Measurements from ENCODE around the gene PRSS38.

Gene PRSS38

GRCh38 chr1:227774821-227775661 is 40.4 kb upstream of the PRSS38 start:
- H3K4me3 ChIP-seq (replicated peaks; ENCODE audit: insufficient read depth, low read length), result no peak overlapping the region
- H3K27me3 ChIP-seq (ENCODE audit: insufficient read depth, poor library complexity, severe bottlenecking), result no peaks in the 10 kb centered on the region
- DNase-seq (ENCODE audit: low read depth in 1 of 2, low spot score in 1 of 2), result no peak
- no peak overlapping the region for H3K27ac ChIP-seq (replicated peaks)
- TF ChIP-seq GABPA (IDR thresholded peaks at IDR 0.05; ENCODE audit: low read depth), result no peak
- TF ChIP-seq REST (IDR thresholded peaks at IDR 0.05; ENCODE audit: insufficient replicate concordance, low read depth), result no peak
- no peak for TF ChIP-seq CTCF (IDR thresholded peaks at IDR 0.05; ENCODE audit: insufficient read depth, low read length)
- no peak for TF ChIP-seq POLR2AphosphoS5 (IDR thresholded peaks at IDR 0.05; ENCODE audit: low read depth)

DNA sequence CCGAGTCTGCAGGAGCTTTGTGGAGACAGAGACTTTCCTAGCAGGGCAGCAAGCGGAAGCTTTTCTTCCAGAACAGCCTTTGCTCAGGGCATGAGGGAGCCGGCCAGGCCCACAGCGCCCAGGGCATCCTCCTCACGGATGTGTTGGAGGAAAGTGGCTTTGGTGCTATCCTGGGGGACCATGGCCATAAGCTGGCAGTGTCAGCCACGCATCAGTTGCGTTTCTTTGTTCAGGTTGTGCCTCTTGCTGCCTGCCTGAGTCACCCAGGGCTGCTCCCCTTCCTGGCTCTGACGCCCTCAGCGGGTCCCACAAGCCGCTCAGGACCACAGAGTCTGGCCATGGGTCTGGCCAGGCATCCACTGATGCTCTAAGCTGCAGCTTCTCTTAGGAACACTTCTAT is 39.6 kb upstream of the PRSS38 start:
- DNase-seq (ENCODE audit: low read depth in 1 of 2, low spot score in 1 of 2), result no peak
- no peaks in the 10 kb centered on the region for H3K27me3 ChIP-seq (ENCODE audit: insufficient read depth, poor library complexity, severe bottlenecking)
- no peak overlapping the region for H3K27ac ChIP-seq (replicated peaks)
- no peak overlapping the region for H3K4me3 ChIP-seq (replicated peaks; ENCODE audit: insufficient read depth, low read length)
- TF ChIP-seq CTCF (IDR thresholded peaks at IDR 0.05; ENCODE audit: insufficient read depth, low read length) (no peak), GABPA (IDR thresholded peaks at IDR 0.05; ENCODE audit: low read depth) (no peak), REST (IDR thresholded peaks at IDR 0.05; ENCODE audit: insufficient replicate concordance, low read depth) (no peak), POLR2AphosphoS5 (IDR thresholded peaks at IDR 0.05; ENCODE audit: low read depth) (no peak), SPI1 (IDR thresholded peaks at IDR 0.05; ENCODE audit: borderline replicate concordance, low read depth) (no peak)

DNA sequence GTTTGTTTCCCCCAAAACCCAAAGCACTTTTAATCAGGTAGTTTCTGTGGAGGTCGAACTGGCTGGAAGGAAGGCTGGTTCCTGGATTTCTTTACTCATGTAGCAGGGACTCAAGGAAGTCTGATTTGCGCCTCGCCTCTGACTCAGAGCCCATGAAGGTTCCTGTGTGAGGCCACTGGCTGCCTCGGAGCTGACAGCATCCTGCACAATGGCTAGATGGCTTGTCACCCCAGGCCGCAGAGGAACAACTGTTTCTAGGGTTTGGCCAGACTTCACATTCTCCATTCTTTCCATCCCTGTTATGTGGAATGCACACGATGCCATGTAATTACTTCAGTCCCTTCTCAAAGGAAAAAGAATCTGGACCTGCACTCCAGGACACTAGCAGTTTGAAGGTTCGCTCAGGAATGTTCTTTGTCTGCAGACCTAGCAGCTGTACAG is 39.1 kb upstream of the PRSS38 start:
- no peak overlapping the region for H3K27ac ChIP-seq (replicated peaks)

More for the DNA sequence above, 39.1 kb upstream of the PRSS38 start:
- TF ChIP-seq POLR2AphosphoS5 (IDR thresholded peaks at IDR 0.05; ENCODE audit: low read depth) (no peak), REST (IDR thresholded peaks at IDR 0.05; ENCODE audit: insufficient replicate concordance, low read depth) (no peak), SPI1 (IDR thresholded peaks at IDR 0.05; ENCODE audit: borderline replicate concordance, low read depth) (no peak), CTCF (IDR thresholded peaks at IDR 0.05; ENCODE audit: insufficient read depth, low read length) (no peak), GABPA (IDR thresholded peaks at IDR 0.05; ENCODE audit: low read depth) (no peak)
- no peak for DNase-seq (ENCODE audit: low read depth in 1 of 2, low spot score in 1 of 2)
- Histone ChIP-seq H3K4me3 (replicated peaks; ENCODE audit: insufficient read depth, low read length) (no peak overlapping the region), H3K27me3 (ENCODE audit: insufficient read depth, poor library complexity, severe bottlenecking) (no peaks in the 10 kb centered on the region)
